ENCODE measurements around the gene CDH23.
A peak's percentile ranks its signal among the peaks of the same experiment; 100 is the strongest.

Gene CDH23

GRCh38 chr10:71818674-71819260 is 422.0 kb downstream of the CDH23 start:
- Histone ChIP-seq H3K36me3 (ENCODE audit: control insufficient read depth, insufficient read depth, low read length) (peaks cover 88% of the 10 kb centered on the region), H3K27me3 (ENCODE audit: control insufficient read depth, insufficient read depth, low read length) (no peaks in the 10 kb centered on the region), H3K27ac (ENCODE audit: low read depth, low read length) (no peak overlapping the region), H3K9ac (ENCODE audit: low read length) (no peak overlapping the region), H3K4me1 (ENCODE audit: control insufficient read depth, insufficient read depth, low read length) (peaks cover 6% of the 10 kb centered on the region; the same call in 1 of the 2 replicates), H3K9me3 (ENCODE audit: control insufficient read depth, insufficient read depth, low read depth, low read length) (no peaks in the 10 kb centered on the region), H3K4me3 (ENCODE audit: low read depth, low read length) (no peak overlapping the region)

GRCh38 chr10:71819441-71819861 is 422.7 kb downstream of the CDH23 start:
- Histone ChIP-seq H3K9me3 (ENCODE audit: control insufficient read depth, insufficient read depth, low read depth, low read length) (no peaks in the 10 kb centered on the region), H3K27ac (ENCODE audit: low read depth, low read length) (no peak overlapping the region), H3K27me3 (ENCODE audit: control insufficient read depth, insufficient read depth, low read length) (no peaks in the 10 kb centered on the region), H3K4me3 (ENCODE audit: low read depth, low read length) (no peak overlapping the region), H3K9ac (ENCODE audit: low read length) (no peak overlapping the region), H3K36me3 (ENCODE audit: control insufficient read depth, insufficient read depth, low read length) (peaks cover 95% of the 10 kb centered on the region), H3K4me1 (ENCODE audit: control insufficient read depth, insufficient read depth, low read length) (peaks cover 6% of the 10 kb centered on the region; the same call in 1 of the 2 replicates)

GRCh38 chr10:71819985-71820384 is 423.3 kb downstream of the CDH23 start:
- H3K27ac ChIP-seq (ENCODE audit: low read depth, low read length) = no peak overlapping the region
- no peak overlapping the region for H3K4me3 ChIP-seq (ENCODE audit: low read depth, low read length)
- peaks cover 98% of the 10 kb centered on the region for H3K36me3 ChIP-seq (ENCODE audit: control insufficient read depth, insufficient read depth, low read length)
- H3K27me3 ChIP-seq (ENCODE audit: control insufficient read depth, insufficient read depth, low read length) = no peaks in the 10 kb centered on the region
- no peak overlapping the region for H3K9ac ChIP-seq (ENCODE audit: low read length)
- no peaks in the 10 kb centered on the region for H3K9me3 ChIP-seq (ENCODE audit: control insufficient read depth, insufficient read depth, low read depth, low read length)
- H3K4me1 ChIP-seq (ENCODE audit: control insufficient read depth, insufficient read depth, low read length) = peaks cover 6% of the 10 kb centered on the region; the same call in 1 of the 2 replicates

GRCh38 chr10:71820966-71821365 is 424.2 kb downstream of the CDH23 start:
- Histone ChIP-seq H3K9ac (ENCODE audit: low read length) (no peak overlapping the region), H3K9me3 (ENCODE audit: control insufficient read depth, insufficient read depth, low read depth, low read length) (no peaks in the 10 kb centered on the region), H3K27me3 (ENCODE audit: control insufficient read depth, insufficient read depth, low read length) (no peaks in the 10 kb centered on the region), H3K27ac (ENCODE audit: low read depth, low read length) (no peak overlapping the region), H3K4me1 (ENCODE audit: control insufficient read depth, insufficient read depth, low read length) (peaks cover 6% of the 10 kb centered on the region; the same call in 1 of the 2 replicates), H3K36me3 (ENCODE audit: control insufficient read depth, insufficient read depth, low read length) (peaks cover 98% of the 10 kb centered on the region), H3K4me3 (ENCODE audit: low read depth, low read length) (no peak overlapping the region)

- H3K27ac ChIP-seq (ENCODE audit: low read depth, low read length) = no peak overlapping the region
- peaks cover 6% of the 10 kb centered on the region; the same call in 1 of the 2 replicates for H3K4me1 ChIP-seq (ENCODE audit: control insufficient read depth, insufficient read depth, low read length)
- no peaks in the 10 kb centered on the region for H3K27me3 ChIP-seq (ENCODE audit: control insufficient read depth, insufficient read depth, low read length)
- H3K36me3 ChIP-seq (ENCODE audit: control insufficient read depth, insufficient read depth, low read length) = peaks cover 97% of the 10 kb centered on the region
- H3K9me3 ChIP-seq (ENCODE audit: control insufficient read depth, insufficient read depth, low read depth, low read length) = no peaks in the 10 kb centered on the region
- no peak overlapping the region for H3K4me3 ChIP-seq (ENCODE audit: low read depth, low read length)
- no peak overlapping the region for H3K9ac ChIP-seq (ENCODE audit: low read length)
Observed at GRCh38 chr10:71821909-71822763, 425.4 kb downstream of the CDH23 start.

- no peaks in the 10 kb centered on the region for H3K27me3 ChIP-seq (ENCODE audit: control insufficient read depth, insufficient read depth, low read length)
- no peaks in the 10 kb centered on the region for H3K9me3 ChIP-seq (ENCODE audit: control insufficient read depth, insufficient read depth, low read depth, low read length)
- H3K36me3 ChIP-seq (ENCODE audit: control insufficient read depth, insufficient read depth, low read length) = peaks cover 95% of the 10 kb centered on the region
- H3K9ac ChIP-seq (ENCODE audit: low read length) = no peak overlapping the region
- H3K4me1 ChIP-seq (ENCODE audit: control insufficient read depth, insufficient read depth, low read length) = peaks cover 6% of the 10 kb centered on the region; the same call in 1 of the 2 replicates
- H3K4me3 ChIP-seq (ENCODE audit: low read depth, low read length) = no peak overlapping the region
- H3K27ac ChIP-seq (ENCODE audit: low read depth, low read length) = peak overlapping the region; percentile 46; the same call in 1 of the 2 replicates
Observed at GRCh38 chr10:71823356-71823755, 426.6 kb downstream of the CDH23 start.

- Histone ChIP-seq H3K36me3 (ENCODE audit: control insufficient read depth, insufficient read depth, low read length) (peaks cover 95% of the 10 kb centered on the region), H3K4me1 (ENCODE audit: control insufficient read depth, insufficient read depth, low read length) (peaks cover 6% of the 10 kb centered on the region; the same call in 1 of the 2 replicates), H3K4me3 (ENCODE audit: low read depth, low read length) (no peak overlapping the region), H3K27ac (ENCODE audit: low read depth, low read length) (0 out of 2 replicates have a peak overlapping the region, but pooled peaks have one; percentile 38), H3K9ac (ENCODE audit: low read length) (no peak overlapping the region), H3K27me3 (ENCODE audit: control insufficient read depth, insufficient read depth, low read length) (no peaks in the 10 kb centered on the region), H3K9me3 (ENCODE audit: control insufficient read depth, insufficient read depth, low read depth, low read length) (no peaks in the 10 kb centered on the region)
Observed at GRCh38 chr10:71824333-71824732, 427.6 kb downstream of the CDH23 start.

GRCh38 chr10:71825217-71825616 is 428.5 kb downstream of the CDH23 start:
- H3K9me3 ChIP-seq (ENCODE audit: control insufficient read depth, insufficient read depth, low read depth, low read length) = no peaks in the 10 kb centered on the region
- no peak overlapping the region for H3K27ac ChIP-seq (ENCODE audit: low read depth, low read length)
- peaks cover 94% of the 10 kb centered on the region for H3K36me3 ChIP-seq (ENCODE audit: control insufficient read depth, insufficient read depth, low read length)
- H3K9ac ChIP-seq (ENCODE audit: low read length) = no peak overlapping the region
- H3K4me3 ChIP-seq (ENCODE audit: low read depth, low read length) = no peak overlapping the region
- H3K4me1 ChIP-seq (ENCODE audit: control insufficient read depth, insufficient read depth, low read length) = peaks cover 6% of the 10 kb centered on the region; the same call in 1 of the 2 replicates
- no peaks in the 10 kb centered on the region for H3K27me3 ChIP-seq (ENCODE audit: control insufficient read depth, insufficient read depth, low read length)

- Histone ChIP-seq H3K4me3 (ENCODE audit: low read depth, low read length) (no peak overlapping the region), H3K9ac (ENCODE audit: low read length) (no peak overlapping the region), H3K4me1 (ENCODE audit: control insufficient read depth, insufficient read depth, low read length) (peaks cover 6% of the 10 kb centered on the region; the same call in 1 of the 2 replicates), H3K27me3 (ENCODE audit: control insufficient read depth, insufficient read depth, low read length) (no peaks in the 10 kb centered on the region), H3K27ac (ENCODE audit: low read depth, low read length) (no peak overlapping the region), H3K36me3 (ENCODE audit: control insufficient read depth, insufficient read depth, low read length) (peaks cover 93% of the 10 kb centered on the region), H3K9me3 (ENCODE audit: control insufficient read depth, insufficient read depth, low read depth, low read length) (no peaks in the 10 kb centered on the region)
Observed at GRCh38 chr10:71827852-71828251, 431.1 kb downstream of the CDH23 start.

GRCh38 chr10:71828702-71829101 is 432.0 kb downstream of the CDH23 start:
- no peak overlapping the region for H3K27ac ChIP-seq (ENCODE audit: low read depth, low read length)
- no peaks in the 10 kb centered on the region for H3K27me3 ChIP-seq (ENCODE audit: control insufficient read depth, insufficient read depth, low read length)
- no peaks in the 10 kb centered on the region for H3K9me3 ChIP-seq (ENCODE audit: control insufficient read depth, insufficient read depth, low read depth, low read length)
- H3K9ac ChIP-seq (ENCODE audit: low read length) = no peak overlapping the region
- no peaks in the 10 kb centered on the region for H3K4me1 ChIP-seq (ENCODE audit: control insufficient read depth, insufficient read depth, low read length)
- H3K36me3 ChIP-seq (ENCODE audit: control insufficient read depth, insufficient read depth, low read length) = peaks cover 89% of the 10 kb centered on the region
- no peak overlapping the region for H3K4me3 ChIP-seq (ENCODE audit: low read depth, low read length)

GRCh38 chr10:71829171-71829570 is 432.5 kb downstream of the CDH23 start:
- H3K36me3 ChIP-seq (ENCODE audit: control insufficient read depth, insufficient read depth, low read length) = peaks cover 89% of the 10 kb centered on the region
- H3K4me3 ChIP-seq (ENCODE audit: low read depth, low read length) = no peak overlapping the region
- no peaks in the 10 kb centered on the region for H3K27me3 ChIP-seq (ENCODE audit: control insufficient read depth, insufficient read depth, low read length)
- H3K27ac ChIP-seq (ENCODE audit: low read depth, low read length) = no peak overlapping the region
- no peak overlapping the region for H3K9ac ChIP-seq (ENCODE audit: low read length)
- H3K9me3 ChIP-seq (ENCODE audit: control insufficient read depth, insufficient read depth, low read depth, low read length) = no peaks in the 10 kb centered on the region
- H3K4me1 ChIP-seq (ENCODE audit: control insufficient read depth, insufficient read depth, low read length) = no peaks in the 10 kb centered on the region
